GM19099 (cell line): Measurements from ENCODE around the gene PXDN.

Experiments used
- POLR2A ChIP-seq: IDR thresholded peaks from 3 replicates; pipeline ENCODE4 v1.6.1; 2011; ENCODE audit warnings: low read depth; ENCODE audit not compliant: insufficient read length; ENCODE audit errors: extremely low read depth

PXDN gene

GRCh38 chr2:1626271-1626681 lies 118.0 kb downstream of the PXDN start:
- TF ChIP-seq POLR2A: no peak

DNA sequence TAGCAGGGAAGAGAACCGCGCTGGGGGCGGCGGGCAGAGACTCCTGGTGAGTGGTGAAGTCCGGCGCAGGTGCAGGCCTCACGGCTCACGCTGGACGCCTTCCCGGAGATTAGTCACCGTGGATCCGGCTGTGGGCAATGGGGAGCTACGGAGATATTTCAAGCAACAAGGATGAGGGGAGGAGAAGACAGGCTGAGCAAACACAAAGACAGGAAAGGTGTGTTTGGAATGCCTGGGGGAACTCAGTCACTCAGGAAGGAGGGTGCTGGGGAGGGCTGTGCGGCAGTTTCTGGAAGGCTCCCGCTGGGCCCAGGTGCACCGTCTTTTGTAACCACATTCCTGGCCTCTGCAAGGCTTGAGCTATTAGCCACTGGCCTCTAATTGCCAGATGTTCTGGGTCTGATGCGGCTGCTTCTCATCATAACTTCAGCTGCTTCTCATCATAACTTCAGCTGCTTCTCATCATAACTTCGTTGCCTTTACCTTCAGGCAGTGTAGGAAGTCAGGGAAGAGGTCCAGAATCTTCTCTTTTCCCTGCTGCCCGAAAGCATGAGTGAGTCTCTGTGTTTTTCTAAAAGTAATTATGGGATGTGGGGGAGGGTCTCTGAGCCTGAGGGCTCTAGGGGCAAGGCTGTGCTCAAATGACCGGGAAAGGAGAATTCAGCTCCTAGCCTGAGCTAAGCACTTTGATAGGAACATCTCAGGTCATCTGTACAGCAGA lies 118.9 kb downstream of the PXDN start:
- TF ChIP-seq POLR2A: no peak

DNA sequence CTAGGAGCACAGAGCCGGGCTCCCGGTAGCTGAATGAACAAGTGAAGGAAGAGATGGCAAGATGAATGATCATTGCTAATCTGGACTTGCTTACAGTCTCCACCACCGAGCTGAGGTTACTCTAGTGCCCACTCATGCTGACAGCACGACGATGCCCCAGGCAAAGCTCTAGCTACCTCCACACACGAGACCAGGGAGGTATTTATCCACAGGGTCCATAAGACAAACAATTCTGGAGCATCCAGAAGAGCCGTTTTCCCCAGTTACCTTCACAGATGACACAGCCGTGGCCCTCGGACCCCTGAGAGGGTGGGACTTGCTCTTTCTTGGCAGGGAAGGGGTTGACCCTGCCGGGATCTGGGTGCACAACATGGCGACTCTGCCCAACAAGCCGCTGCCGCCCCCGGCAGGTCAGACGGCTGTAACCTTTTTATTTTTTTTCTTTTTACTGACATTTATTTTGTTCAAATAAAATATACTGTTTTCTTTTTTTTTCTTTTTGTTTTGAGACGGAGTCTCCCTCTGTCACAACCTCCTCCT lies 120.3 kb downstream of the PXDN start:
- no peak for TF ChIP-seq POLR2A

DNA sequence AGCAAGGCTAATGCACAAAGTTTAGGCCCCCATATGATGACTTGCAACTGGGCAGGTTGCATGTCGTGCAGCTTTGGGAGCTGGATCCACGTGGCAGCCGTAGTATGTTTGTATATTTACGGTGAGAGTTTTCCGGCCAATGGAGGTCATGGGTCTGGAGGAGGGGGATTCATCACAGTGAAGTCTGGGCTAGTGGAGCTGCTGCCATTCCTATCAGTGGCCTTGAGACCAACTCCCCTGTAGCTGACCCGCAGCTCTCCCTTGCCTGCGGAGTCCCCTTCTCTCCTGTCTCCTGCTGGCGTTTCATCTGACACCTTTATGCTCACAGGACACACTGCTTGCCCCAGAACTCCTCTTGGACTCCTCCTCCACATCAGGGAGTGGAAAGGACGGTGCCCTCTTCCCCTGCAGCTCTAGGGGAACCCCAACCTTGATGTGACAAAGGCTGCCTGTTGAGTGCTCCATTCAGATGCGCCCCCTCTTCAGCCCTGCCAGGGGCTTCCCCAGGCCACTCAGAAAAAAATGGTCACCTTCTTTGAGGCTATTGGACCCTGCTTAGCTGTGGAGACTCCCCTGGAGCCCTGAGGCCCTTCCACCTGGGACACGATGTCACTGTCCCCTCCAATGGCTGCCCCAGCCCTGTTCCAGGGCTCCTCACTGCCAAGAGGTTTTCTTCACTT lies 121.7 kb downstream of the PXDN start:
- no peak for TF ChIP-seq POLR2A

DNA sequence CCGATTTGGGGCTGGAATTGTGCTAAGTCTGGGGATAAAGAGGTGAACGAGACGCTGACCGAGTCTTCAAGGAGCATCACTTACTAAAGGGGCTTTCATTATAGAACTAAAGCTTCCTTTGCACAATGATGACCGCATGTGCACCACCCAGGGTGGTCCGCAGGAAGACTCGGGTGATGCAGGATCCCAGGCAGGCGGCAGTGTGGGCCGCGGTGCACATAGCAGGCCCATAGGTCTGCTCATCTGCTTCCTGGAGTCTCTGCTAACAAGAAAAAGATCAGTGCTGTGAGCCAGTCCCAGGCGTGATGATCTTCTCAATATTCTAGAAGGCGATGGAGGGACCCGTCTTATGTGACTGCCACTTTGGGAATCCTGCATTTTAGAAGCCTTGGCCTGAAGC lies 122.8 kb downstream of the PXDN start:
- no peak for TF ChIP-seq POLR2A

DNA sequence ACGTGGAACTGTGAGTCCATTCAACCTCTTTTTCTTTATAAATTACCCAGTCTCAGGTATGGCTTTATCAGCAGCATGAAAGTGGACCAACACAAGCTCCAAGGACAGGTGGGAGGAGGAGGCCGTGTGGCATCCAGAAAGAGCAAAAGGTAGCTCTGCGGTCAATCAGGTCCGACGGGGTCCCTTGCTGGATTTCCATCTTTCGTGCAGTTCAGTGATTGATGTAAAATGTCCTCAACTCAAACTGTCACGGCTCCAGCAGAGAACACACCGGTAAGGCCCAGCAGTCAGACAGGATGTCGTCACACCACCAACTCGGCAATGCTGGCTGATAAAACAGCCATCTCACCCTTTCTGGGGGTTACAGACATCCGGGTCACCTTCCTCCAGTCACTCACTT lies 123.3 kb downstream of the PXDN start:
- TF ChIP-seq POLR2A: no peak

DNA sequence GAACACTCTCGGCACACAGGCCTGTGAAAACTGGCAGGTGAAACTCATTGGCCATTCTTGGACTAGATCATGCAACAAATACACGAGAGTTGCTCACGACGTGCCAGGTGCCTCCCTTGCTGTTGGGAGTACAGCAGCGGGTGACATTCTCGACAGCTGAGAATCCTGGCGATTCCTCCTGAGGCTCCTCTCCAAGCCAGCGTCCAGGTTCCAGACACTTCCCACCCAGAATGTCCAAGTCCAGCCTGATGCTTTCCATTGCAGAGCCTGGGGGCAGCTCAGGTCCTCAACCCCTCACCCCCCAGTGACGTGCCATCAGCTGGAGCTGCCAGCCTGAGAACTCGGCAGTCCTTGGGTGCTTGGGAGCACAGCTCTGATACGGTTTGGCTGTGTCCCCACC lies 124.2 kb downstream of the PXDN start:
- no peak for TF ChIP-seq POLR2A

GRCh38 chr2:1619556-1619955 lies 124.8 kb downstream of the PXDN start:
- no peak for TF ChIP-seq POLR2A

DNA sequence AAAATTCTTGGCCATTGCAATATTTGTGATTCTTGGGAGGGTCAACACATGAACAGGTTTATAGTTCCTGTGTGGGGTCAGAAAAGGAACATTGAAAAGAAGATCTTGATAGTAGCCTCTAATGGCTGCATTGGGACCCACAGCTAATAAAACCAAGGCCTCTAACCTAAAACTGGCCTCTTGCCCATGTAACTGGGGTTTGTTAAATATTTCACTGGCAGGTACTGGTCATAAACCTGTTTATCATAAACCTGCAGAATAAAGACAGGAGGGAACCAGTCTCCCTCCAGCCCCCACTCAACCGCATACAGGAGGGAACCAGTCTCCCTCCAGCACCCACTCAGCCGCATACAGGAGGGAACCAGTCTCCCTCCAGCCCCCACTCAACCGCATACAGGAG lies 125.3 kb downstream of the PXDN start:
- no peak for TF ChIP-seq POLR2A

- no peak for TF ChIP-seq POLR2A
Observed at GRCh38 chr2:1618191-1618961, 125.9 kb downstream of the PXDN start.

DNA sequence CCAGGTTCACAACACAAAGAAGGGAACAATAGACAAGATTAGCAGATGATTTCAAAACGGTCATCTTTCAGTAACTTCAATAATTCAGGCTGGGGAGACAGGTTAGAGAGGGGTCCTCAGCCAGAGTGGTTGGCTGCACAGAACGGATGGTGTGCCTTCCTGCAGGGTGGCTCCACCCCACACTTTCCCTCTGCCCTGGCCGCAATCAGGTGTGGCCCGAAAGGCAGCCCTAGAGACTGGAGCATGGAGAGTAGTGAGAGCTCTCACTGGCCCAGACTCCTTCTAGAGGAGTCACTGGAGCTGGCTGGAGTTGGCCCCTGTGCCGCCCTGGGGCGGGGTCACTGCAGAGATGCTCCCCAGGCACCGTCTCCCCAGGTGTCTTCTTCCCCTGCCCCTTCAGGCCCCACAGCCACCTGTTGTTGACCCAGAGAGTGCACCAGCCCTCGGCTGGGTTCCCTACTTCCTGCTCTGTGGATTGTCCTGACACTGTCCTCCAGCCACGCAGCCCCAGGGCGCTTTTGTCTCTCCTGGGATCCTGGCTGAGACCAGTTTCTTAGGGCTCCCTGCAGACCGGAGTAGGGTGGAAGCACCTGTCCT lies 126.8 kb downstream of the PXDN start:
- TF ChIP-seq POLR2A: no peak

DNA sequence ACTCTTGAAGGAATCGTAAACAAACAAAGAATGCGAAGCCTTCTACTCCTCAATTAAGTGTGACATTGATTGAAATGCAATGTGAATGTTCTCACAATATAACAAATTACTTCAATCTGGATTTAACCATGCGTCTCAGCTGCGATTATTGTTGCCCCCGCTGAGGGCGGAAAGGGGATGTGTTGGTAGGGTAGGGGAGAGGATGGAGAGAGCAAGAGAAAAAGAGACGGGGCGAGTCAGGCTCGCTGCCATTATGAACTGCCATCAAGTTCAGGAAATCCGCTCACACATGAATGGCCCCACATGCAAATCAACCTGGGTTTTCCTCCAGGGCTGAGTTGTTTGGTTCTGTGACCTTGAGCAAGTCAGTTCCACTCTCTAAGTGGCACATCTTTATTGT lies 129.8 kb downstream of the PXDN start:
- no peak for TF ChIP-seq POLR2A

- TF ChIP-seq POLR2A: no peak
Observed at GRCh38 chr2:1613731-1614354, 130.5 kb downstream of the PXDN start.

- TF ChIP-seq POLR2A: no peak
Observed at GRCh38 chr2:1613078-1613445, 131.3 kb downstream of the PXDN start.

GRCh38 chr2:1612391-1613077 lies 131.8 kb downstream of the PXDN start:
- TF ChIP-seq POLR2A: no peak

- no peak for TF ChIP-seq POLR2A
Observed at GRCh38 chr2:1611886-1612285, 132.4 kb downstream of the PXDN start.
